PC-9 (cell line): ENCODE results near the gene PEX11G. TPM values are rescaled to one million over a fixed set of nuclear protein-coding genes. Genes with fewer than 3 reads are reported as not detected.

Experiments used
- Bru-seq: library from RNA; stranded (reverse); fragments of 400-500 nt; gene quantifications from one replicate; lab custom pipeline; 2021; lab: Mats Ljungman, UMichigan
- BruChase-seq, 2 experiments: library from RNA; stranded (reverse); fragments of 400-500 nt; gene quantifications; one replicate each; lab custom pipeline; 2021; lab: Mats Ljungman, UMichigan
- BruUV-seq: library from RNA; stranded (reverse); fragments of 400-500 nt; replicated peaks from 2 replicates; lab custom pipeline; 2021; lab: Mats Ljungman, UMichigan
- CTCF ChIA-PET: fragments of 300-600 bp; sonication (Branson Sonifier 250); formaldehyde crosslinking; loops from one replicate; lab custom pipeline; 2022; ENCODE audit warnings: antibody characterized with exemption; lab: Charles Lee
- POLR2A ChIA-PET: fragments of 300-600 bp; sonication (Branson Sonifier 250); formaldehyde crosslinking; loops from one replicate; lab custom pipeline; 2022; ENCODE audit warnings: antibody characterized with exemption; ENCODE audit not compliant: unreplicated experiment; lab: Charles Lee
- DNase-seq, 2 experiments: peaks; one replicate each; pipeline versions ENCODE4 v3.0.0 to v3.0.0-alpha.2; 2015 to 2022; ENCODE audit warnings: mixed read lengths in 1 of 2
- H2AFZ ChIP-seq: fragments of 200-600 bp; sonication (generic); 2 replicates; pipeline ENCODE4 v1.8.1; 2017; ENCODE audit warnings: antibody characterized with exemption
- H3F3A ChIP-seq: fragments of 200-600 bp; sonication (generic); 2 replicates; pipeline ENCODE4 v1.8.1; 2017; ENCODE audit warnings: antibody characterized with exemption, mild to moderate bottlenecking, low read depth; ENCODE audit not compliant: insufficient read depth
- H3K27ac ChIP-seq: fragments of 200-600 bp; sonication (generic); 2 replicates; pipeline ENCODE4 v1.6.1; 2016; ENCODE audit warnings: mixed run types
- H3K27me3 ChIP-seq: fragments of 200-600 bp; sonication (generic); 2 replicates; pipeline ENCODE4 v1.6.1; 2016; ENCODE audit warnings: low read depth, mixed run types; ENCODE audit not compliant: insufficient read depth
- H3K36me3 ChIP-seq: fragments of 200-600 bp; sonication (generic); 2 replicates; pipeline ENCODE4 v1.6.1; 2016; ENCODE audit warnings: low read depth, mixed run types
- H3K4me1 ChIP-seq: fragments of 200-600 bp; sonication (generic); replicated peaks from 2 replicates; pipeline ENCODE4 v1.6.1; 2016; ENCODE audit warnings: mixed run types; ENCODE audit not compliant: insufficient read depth
- H3K4me2 ChIP-seq: fragments of 200-600 bp; sonication (generic); 2 replicates; pipeline ENCODE4 v1.6.1; 2017; ENCODE audit warnings: mixed run types
- H3K4me3 ChIP-seq: fragments of 200-600 bp; sonication (generic); 2 replicates; pipeline ENCODE4 v1.6.1; 2016; ENCODE audit warnings: mixed run types
- H3K79me2 ChIP-seq: fragments of 200-600 bp; sonication (generic); 2 replicates; pipeline ENCODE4 v1.6.1; 2017; ENCODE audit warnings: low read depth, mixed run types
- H3K9me2 ChIP-seq: fragments of 200-600 bp; sonication (generic); 2 replicates; pipeline ENCODE4 v1.8.1; 2017; ENCODE audit warnings: mild to moderate bottlenecking; ENCODE audit not compliant: insufficient read depth
- H3K9me3 ChIP-seq: fragments of 200-600 bp; sonication (generic); 2 replicates; pipeline ENCODE4 v1.8.1; 2016; ENCODE audit warnings: low read depth; ENCODE audit not compliant: insufficient read depth
- H4K20me1 ChIP-seq: fragments of 200-600 bp; sonication (generic); 2 replicates; pipeline ENCODE4 v1.8.1; 2017; ENCODE audit not compliant: insufficient read depth
- CTCF ChIP-seq: fragments of 200-600 bp; sonication (generic); conservative IDR thresholded peaks from 2 replicates; pipeline ENCODE4 v1.6.1; 2017; ENCODE audit warnings: mixed run types, antibody characterized with exemption, mild to moderate bottlenecking, moderate library complexity
- EZH2 ChIP-seq: fragments of 200-600 bp; sonication (generic); IDR thresholded peaks from 2 replicates; pipeline ENCODE4 v1.8.0; 2017; ENCODE audit warnings: antibody characterized with exemption, low read depth
- intact Hi-C: fragments of 100-400 bp; cut with micrococcal nuclease; formaldehyde crosslinking; loops from one replicate; pipeline ENCODE4 v1.10.0; 2022; ENCODE audit not compliant: unreplicated experiment
- long read RNA-seq: library from polyadenylated mRNA; stranded (forward); transcript quantifications from one replicate; pipeline ENCODE4 v2.0.0, GENCODE V29; 2022
- total RNA-seq: library from RNA; stranded (reverse); gene quantifications from 2 replicates; pipeline ENCODE4 v1.2.3, GENCODE V29; 2021

The PEX11G gene
- total RNA-seq (10.5 and 16.0 TPM in 2 replicates), Bru-seq, nascent RNA (percentile 40 among the genes with signal in this experiment), BruChase-seq, experiment 1, labeled RNA remaining after a 2-hour chase (percentile 41 among the genes with signal in this experiment), BruChase-seq, experiment 2, labeled RNA remaining after a 6-hour chase (percentile 33 among the genes with signal in this experiment)
- long read RNA-seq, transcript PEX11G-201 (5 exons, 1,062 nt): major isoform, 5 of 10 reads
- long read RNA-seq, partial matches to known transcripts: 2 of 10 reads
- long read RNA-seq, other reads (novel, unspliced or antisense): 3 of 10 reads

- no TSS peak for BruUV-seq
- Histone ChIP-seq H3K9me2 (no peaks in the 10 kb centered on the region), H4K20me1 (no peaks in the 10 kb centered on the region), H3K4me2 (peak within 1 kb of the TSS; percentile 95), H3K4me1 (peaks cover 43% of the 10 kb centered on the region), H2AFZ (peak within 1 kb of the TSS; percentile 97), H3K36me3 (no peaks in the 10 kb centered on the region), H3K79me2 (peaks cover 7% of the 10 kb centered on the region), H3K27me3 (no peaks in the 10 kb centered on the region), H3K9me3 (no peaks in the 10 kb centered on the region), H3K4me3 (peak within 1 kb of the TSS; percentile 80), H3K27ac (peak within 1 kb of the TSS; percentile 56), H3F3A (peaks cover 36% of the 10 kb centered on the region)
- intact Hi-C loops: no loop called here
- CTCF ChIA-PET: no interaction called here
- TF ChIP-seq EZH2 (no peak), CTCF (no peak)
- DNase-seq: peak; percentile 74 to 93
- POLR2A ChIA-PET: no interaction called here
Observed at GRCh38 chr19:7488736-7489353, at the start of gene PEX11G. Gene PEX11G (minus strand): TSS chr19:7489035. CDS start chr19:7489010, 25 bp downstream.

- Histone ChIP-seq H3K9me3 (no peaks in the 10 kb centered on the region), H3K4me3 (peak overlapping the region; percentile 83), H3K4me2 (peak overlapping the region; percentile 100), H4K20me1 (no peaks in the 10 kb centered on the region), H3K27me3 (no peaks in the 10 kb centered on the region), H3K9me2 (no peaks in the 10 kb centered on the region), H2AFZ (peak overlapping the region; percentile 85), H3K36me3 (no peaks in the 10 kb centered on the region; the same call in 1 of the 2 replicates), H3K27ac (no peak overlapping the region), H3K79me2 (no peaks in the 10 kb centered on the region), H3K4me1 (peaks cover 9% of the 10 kb centered on the region), H3F3A (peaks cover 16% of the 10 kb centered on the region; the same call in 1 of the 2 replicates)
- CTCF ChIA-PET: no interaction called here
- BruUV-seq: no TSS peak
- intact Hi-C loops: loop anchor here (2.0 to 10.0 kb wide), 3 partner anchors 75 to 181 kb away; no protein-coding TSS in a partner anchor
- POLR2A ChIA-PET: no interaction called here
- no peak for DNase-seq
- TF ChIP-seq CTCF (no peak), EZH2 (no peak)
Observed at GRCh38 chr19:7535998-7536695, 47.3 kb upstream of the PEX11G start.
